Mesendoderm (in vitro differentiated cells): ENCODE measurements around the gene VPS16.

Experiments
- DNase-seq: peaks from one replicate; pipeline ENCODE4 v3.0.0; 2013
- H2AK5ac ChIP-seq: 2 replicates; pipeline ENCODE4 v1.6.1; 2013; ENCODE audit warnings: low read length, inconsistent platforms
- H2BK120ac ChIP-seq: 2 replicates; pipeline ENCODE4 v1.6.1; 2013; ENCODE audit warnings: low read depth, mild to moderate bottlenecking, low read length, moderate library complexity, mixed read lengths
- H2BK15ac ChIP-seq: replicated peaks from 2 replicates; pipeline ENCODE4 v1.6.1; 2013; ENCODE audit warnings: low read depth, mild to moderate bottlenecking, moderate library complexity
- H2BK5ac ChIP-seq: 2 replicates; pipeline ENCODE4 v1.6.1; 2013; ENCODE audit warnings: low read length, inconsistent platforms
- H3K18ac ChIP-seq: 2 replicates; pipeline ENCODE4 v1.6.1; 2013; ENCODE audit warnings: mild to moderate bottlenecking, low read length, mixed read lengths
- H3K23ac ChIP-seq: one replicate; pipeline ENCODE4 v1.6.1; 2013; ENCODE audit warnings: low read length
- H3K27ac ChIP-seq: 2 replicates; pipeline ENCODE4 v1.5.1; 2013; ENCODE audit warnings: low read depth, mild to moderate bottlenecking, inconsistent platforms, low read length, moderate library complexity
- H3K27me3 ChIP-seq: 2 replicates; pipeline ENCODE4 v1.6.1; 2013; ENCODE audit warnings: low read length, control low read depth, mild to moderate bottlenecking, inconsistent platforms; ENCODE audit not compliant: insufficient read depth, poor library complexity
- H3K36me3 ChIP-seq: 2 replicates; pipeline ENCODE4 v1.6.1; 2013; ENCODE audit warnings: low read length, inconsistent platforms; ENCODE audit not compliant: control insufficient read depth, insufficient read depth
- H3K4ac ChIP-seq: one replicate; pipeline ENCODE4 v1.6.1; 2013; ENCODE audit warnings: low read depth, mild to moderate bottlenecking, low read length, moderate library complexity
- H3K4me1 ChIP-seq: 2 replicates; pipeline ENCODE4 v1.6.1; 2013; ENCODE audit warnings: low read depth, low read length, inconsistent platforms; ENCODE audit not compliant: control insufficient read depth
- H3K4me2 ChIP-seq: 2 replicates; pipeline ENCODE4 v1.6.1; 2013; ENCODE audit warnings: low read length
- H3K4me3 ChIP-seq: 2 replicates; pipeline ENCODE4 v1.5.1; 2013; ENCODE audit warnings: mild to moderate bottlenecking, low read length
- H3K56ac ChIP-seq: one replicate; pipeline ENCODE4 v1.6.1; 2013; ENCODE audit warnings: low read length
- H3K79me1 ChIP-seq: 2 replicates; pipeline ENCODE4 v1.6.1; 2013; ENCODE audit warnings: low read length, inconsistent platforms
- H3K79me2 ChIP-seq: 2 replicates; pipeline ENCODE4 v1.6.1; 2013; ENCODE audit warnings: mild to moderate bottlenecking, low read length; ENCODE audit not compliant: control insufficient read depth, insufficient read depth
- H3K9ac ChIP-seq: 2 replicates; pipeline ENCODE4 v1.6.1; 2013; ENCODE audit warnings: low read length, inconsistent platforms
- H4K5ac ChIP-seq: one replicate; pipeline ENCODE4 v1.6.1; 2013; ENCODE audit warnings: low read length
- H4K8ac ChIP-seq: one replicate; pipeline ENCODE4 v1.6.1; 2013; ENCODE audit warnings: low read depth, mild to moderate bottlenecking, control low read depth, low read length, moderate library complexity
- WGBS: extraction: QIAGEN DNeasy Blood & Tissue Kit; methylation state at CpG from one replicate; pipeline ENCODE4 v1.1.7; 2013; ENCODE audit warnings: low lambda C conversion rate, missing lambda C conversion rate; ENCODE audit not compliant: insufficient coverage; ENCODE audit errors: extremely low coverage; 5-methylcytosine and 5-hydroxymethylcytosine counted together

Gene VPS16

GRCh38 chr20:2888224-2888955, 47.8 kb downstream of the VPS16 start:
- Histone ChIP-seq H3K4ac (no peak overlapping the region), H2AK5ac (no peak overlapping the region)

GRCh38 chr20:2889209-2889608, 48.7 kb downstream of the VPS16 start:
- no CpG with 5 or more reads among the region's 1 CpG for WGBS

More at GRCh38 chr20:2888224-2888955, 47.8 kb downstream of the VPS16 start:
- Histone ChIP-seq H2BK5ac (no peak overlapping the region), H4K5ac (no peak overlapping the region), H3K4me2 (no peak overlapping the region), H3K79me1 (peaks cover 8% of the 10 kb centered on the region), H3K27ac (no peak overlapping the region), H3K9ac (no peak overlapping the region), H3K36me3 (no peaks in the 10 kb centered on the region), H4K8ac (no peak overlapping the region), H3K4me3 (no peak overlapping the region), H2BK15ac (no peak overlapping the region), H3K79me2 (peaks cover 18% of the 10 kb centered on the region), H3K56ac (no peak overlapping the region), H3K23ac (no peak overlapping the region), H2BK120ac (no peak overlapping the region), H3K27me3 (no peaks in the 10 kb centered on the region), H3K4me1 (no peaks in the 10 kb centered on the region), H3K18ac (no peak overlapping the region)
- no CpG with 5 or more reads among the region's 4 CpGs for WGBS
- DNase-seq = no peak

GRCh38 chr20:2889797-2890196, 49.3 kb downstream of the VPS16 start:
- H4K5ac ChIP-seq = no peak overlapping the region
- no peak overlapping the region for H2BK15ac ChIP-seq
- no peaks in the 10 kb centered on the region for H3K27me3 ChIP-seq

More at GRCh38 chr20:2889209-2889608, 48.7 kb downstream of the VPS16 start:
- Histone ChIP-seq H3K4ac (no peak overlapping the region), H2AK5ac (no peak overlapping the region), H2BK15ac (no peak overlapping the region), H3K27me3 (no peaks in the 10 kb centered on the region), H3K79me1 (peaks cover 9% of the 10 kb centered on the region), H2BK5ac (no peak overlapping the region), H3K79me2 (peaks cover 19% of the 10 kb centered on the region), H3K23ac (no peak overlapping the region), H3K9ac (no peak overlapping the region), H4K8ac (no peak overlapping the region), H3K4me1 (no peaks in the 10 kb centered on the region), H4K5ac (no peak overlapping the region), H3K56ac (no peak overlapping the region), H3K4me2 (no peak overlapping the region), H3K18ac (no peak overlapping the region), H2BK120ac (no peak overlapping the region), H3K27ac (no peak overlapping the region), H3K4me3 (no peak overlapping the region), H3K36me3 (no peaks in the 10 kb centered on the region)
- no peak for DNase-seq

GRCh38 chr20:2890742-2891141, 50.2 kb downstream of the VPS16 start:
- H3K56ac ChIP-seq = no peak overlapping the region
- H2BK5ac ChIP-seq = no peak overlapping the region
- H4K8ac ChIP-seq = no peak overlapping the region
- no peaks in the 10 kb centered on the region for H3K4me1 ChIP-seq
- no peak overlapping the region for H3K23ac ChIP-seq
- H3K79me1 ChIP-seq = peaks cover 11% of the 10 kb centered on the region
- H4K5ac ChIP-seq = no peak overlapping the region
- peaks cover 22% of the 10 kb centered on the region for H3K79me2 ChIP-seq
- H2BK120ac ChIP-seq = no peak overlapping the region
- no peak overlapping the region for H3K9ac ChIP-seq
- no peaks in the 10 kb centered on the region for H3K36me3 ChIP-seq
- no peak overlapping the region for H3K18ac ChIP-seq
- no peak overlapping the region for H3K4ac ChIP-seq
- H3K27ac ChIP-seq = no peak overlapping the region
- H2AK5ac ChIP-seq = no peak overlapping the region
- H2BK15ac ChIP-seq = no peak overlapping the region
- no peak overlapping the region for H3K4me3 ChIP-seq
- no peak overlapping the region for H3K4me2 ChIP-seq
- no peak for DNase-seq
- WGBS = no CpG with 5 or more reads among the region's 2 CpGs
- no peaks in the 10 kb centered on the region for H3K27me3 ChIP-seq

More at GRCh38 chr20:2889797-2890196, 49.3 kb downstream of the VPS16 start:
- Histone ChIP-seq H3K79me1 (peaks cover 11% of the 10 kb centered on the region), H3K36me3 (no peaks in the 10 kb centered on the region), H3K4me2 (no peak overlapping the region), H3K56ac (no peak overlapping the region), H2BK5ac (no peak overlapping the region), H3K18ac (no peak overlapping the region), H3K27ac (no peak overlapping the region), H3K9ac (no peak overlapping the region), H3K4me3 (no peak overlapping the region), H3K4me1 (no peaks in the 10 kb centered on the region), H2BK120ac (no peak overlapping the region), H3K79me2 (peaks cover 22% of the 10 kb centered on the region), H2AK5ac (no peak overlapping the region), H4K8ac (no peak overlapping the region), H3K4ac (no peak overlapping the region), H3K23ac (no peak overlapping the region)
- no peak for DNase-seq
- no CpG with 5 or more reads among the region's 3 CpGs for WGBS

GRCh38 chr20:2891343-2891742, 50.8 kb downstream of the VPS16 start:
- no CpG with 5 or more reads among the region's 2 CpGs for WGBS
- Histone ChIP-seq H2BK5ac (no peak overlapping the region), H3K4me3 (no peak overlapping the region), H3K9ac (no peak overlapping the region), H2BK120ac (no peak overlapping the region), H3K27ac (no peak overlapping the region), H3K18ac (no peak overlapping the region), H3K4ac (no peak overlapping the region), H3K79me2 (peaks cover 22% of the 10 kb centered on the region), H2BK15ac (no peak overlapping the region), H3K23ac (no peak overlapping the region), H3K79me1 (peaks cover 11% of the 10 kb centered on the region), H3K36me3 (no peaks in the 10 kb centered on the region), H2AK5ac (no peak overlapping the region), H4K5ac (no peak overlapping the region), H4K8ac (no peak overlapping the region), H3K4me2 (no peak overlapping the region), H3K56ac (no peak overlapping the region), H3K4me1 (no peaks in the 10 kb centered on the region), H3K27me3 (no peaks in the 10 kb centered on the region)
- DNase-seq = no peak

GRCh38 chr20:2892376-2892775, 51.8 kb downstream of the VPS16 start:
- H3K27ac ChIP-seq = no peak overlapping the region
- H3K4me3 ChIP-seq = no peak overlapping the region
- peaks cover 19% of the 10 kb centered on the region for H3K79me2 ChIP-seq
- no peak overlapping the region for H2BK5ac ChIP-seq
- no peak overlapping the region for H3K4ac ChIP-seq
- H3K27me3 ChIP-seq = no peaks in the 10 kb centered on the region
- H3K36me3 ChIP-seq = no peaks in the 10 kb centered on the region
- H3K4me1 ChIP-seq = no peaks in the 10 kb centered on the region
- H3K79me1 ChIP-seq = peaks cover 9% of the 10 kb centered on the region
- no peak overlapping the region for H3K56ac ChIP-seq
- no peak overlapping the region for H4K5ac ChIP-seq
- no peak overlapping the region for H3K23ac ChIP-seq
- no peak overlapping the region for H2AK5ac ChIP-seq
- WGBS = no CpG with 5 or more reads among the region's 3 CpGs
- no peak overlapping the region for H3K4me2 ChIP-seq
- H3K9ac ChIP-seq = no peak overlapping the region
- no peak overlapping the region for H2BK15ac ChIP-seq
- no peak for DNase-seq
- no peak overlapping the region for H4K8ac ChIP-seq
- no peak overlapping the region for H3K18ac ChIP-seq
- H2BK120ac ChIP-seq = no peak overlapping the region
